GM18907 (cell line): ENCODE data around the gene GPR152.
"Not testable (repeated sequence)": the region's sequence is repeated elsewhere in the genome, so short reads cannot be mapped to it uniquely, and the experiment has no call there.

Source experiments
- ATAC-seq: cut with Tn5 transposase; IDR thresholded peaks from one replicate; pipeline ENCODE4 v1.9.1; 2021; ENCODE audit warnings: mild to moderate bottlenecking, moderate library complexity; ENCODE audit not compliant: unreplicated experiment

Gene GPR152

GRCh38 chr11:67489885-67490726 is 37.6 kb upstream of the GPR152 start:
- no peak for ATAC-seq

GRCh38 chr11:67489203-67489884 is 36.8 kb upstream of the GPR152 start:
- ATAC-seq: no peak

GRCh38 chr11:67486481-67487195 is 34.1 kb upstream of the GPR152 start:
- ATAC-seq: peak; percentile 27

- not testable (repeated sequence) for ATAC-seq
Measured at GRCh38 chr11:67485873-67486361, 33.4 kb upstream of the GPR152 start.

GRCh38 chr11:67484847-67485311 is 32.4 kb upstream of the GPR152 start:
- ATAC-seq: no peak

- no peak for ATAC-seq
Measured at GRCh38 chr11:67483831-67484665, 31.5 kb upstream of the GPR152 start.

- ATAC-seq: peak; percentile 74
Measured at GRCh38 chr11:67482827-67483798, 30.6 kb upstream of the GPR152 start, which contains the start of gene AIP. Gene AIP, plus strand, starts transcription at chr11:67483026. Its CDS starts 133 bp downstream, at chr11:67483159.

GRCh38 chr11:67482275-67482826 is 29.8 kb upstream of the GPR152 start:
- ATAC-seq: peak; percentile 10

GRCh38 chr11:67477344-67478050 is 25.0 kb upstream of the GPR152 start:
- not testable (repeated sequence) for ATAC-seq

- not testable (repeated sequence) for ATAC-seq
Measured at GRCh38 chr11:67476692-67477091, 24.2 kb upstream of the GPR152 start.

GRCh38 chr11:67472882-67473281 is 20.4 kb upstream of the GPR152 start:
- ATAC-seq: no peak

GRCh38 chr11:67470337-67471002 is 17.9 kb upstream of the GPR152 start:
- ATAC-seq: no peak

GRCh38 chr11:67469508-67469811 is 16.9 kb upstream of the GPR152 start:
- ATAC-seq: no peak

- ATAC-seq: peak; percentile 66
Measured at GRCh38 chr11:67468759-67469507, 16.4 kb upstream of the GPR152 start, which contains the start of gene TMEM134. Gene TMEM134, minus strand, starts transcription at chr11:67469251. Its CDS starts 59 bp downstream, at chr11:67469192.

- ATAC-seq: no peak
Measured at GRCh38 chr11:67468456-67468758, 15.9 kb upstream of the GPR152 start.

- no peak for ATAC-seq
Measured at GRCh38 chr11:67468056-67468455, 15.5 kb upstream of the GPR152 start.
